Gastrocnemius medialis (tissue), 4 donors: Measurements from ENCODE around the gene TRIM37. TPM values are rescaled to one million over a fixed set of nuclear protein-coding genes. Genes with fewer than 3 reads are reported as not detected.
"Not testable (repeated sequence)": the region's sequence is repeated elsewhere in the genome, so short reads cannot be mapped to it uniquely, and the experiment has no call there.

ENCODE experiments used
- ATAC-seq, 2 donors: fragments of 150-250 bp; one replicate each; pipeline ENCODE4 v1.9.1; 2016
- DNase-seq, 2 donors: peaks; one replicate each; pipeline ENCODE4 v3.0.0-alpha.2; 2019
- H3K27ac ChIP-seq, 4 donors: fragments of 200-600 bp; sonication (generic); 1 replicate in 1 of 4; 2 replicates in 3 of 4; pipeline ENCODE4 v1.5.1; 2016 to 2018; ENCODE audit warnings: mild to moderate bottlenecking in 2 of 4, moderate library complexity in 1 of 4
- H3K27me3 ChIP-seq, 3 donors: fragments of 200-600 bp; sonication (generic) in 2 of 3; 1 replicate in 1 of 3; 2 replicates in 2 of 3; pipeline versions ENCODE4 v1.5.1 to v1.6.0; 2016 to 2019; ENCODE audit warnings: mild to moderate bottlenecking in 1 of 3, moderate library complexity in 1 of 3
- H3K36me3 ChIP-seq, 2 donors: fragments of 200-600 bp; sonication (generic) in 1 of 2; one replicate each; pipeline ENCODE4 v1.5.1; 2017 to 2018
- H3K4me1 ChIP-seq, 2 donors: fragments of 200-600 bp; sonication (generic) in 1 of 2; one replicate each; pipeline ENCODE4 v1.5.1; 2016 to 2017; ENCODE audit warnings: mild to moderate bottlenecking in 2 of 2
- H3K4me3 ChIP-seq, 4 donors: fragments of 200-600 bp; sonication (generic) in 3 of 4; 1 replicate in 1 of 4; 2 replicates in 3 of 4; pipeline ENCODE4 v1.5.1; 2016 to 2019; ENCODE audit warnings: mild to moderate bottlenecking in 2 of 4
- H3K9me3 ChIP-seq, 3 donors: fragments of 200-600 bp; sonication (generic) in 2 of 3; 1 replicate in 1 of 3; 2 replicates in 2 of 3; pipeline ENCODE4 v1.5.1; 2016 to 2019
- POLR2A ChIP-seq, 2 donors: fragments of 450-650 bp; IDR thresholded peaks; one replicate each; pipeline ENCODE4 v1.6.1; 2017; ENCODE audit warnings: antibody characterized with exemption in 2 of 2, mild to moderate bottlenecking in 2 of 2, moderate library complexity in 2 of 2
- in situ Hi-C, 4 donors: fragments of 200-750 bp; cut with MboI; loops; one replicate each; pipeline versions ENCODE4 v1.15.0 to v1.8.0; 2017; ENCODE audit warnings: low sequenced_read_pairs in 4 of 4
- intact Hi-C: fragments of 100-400 bp; cut with DNase I; formaldehyde crosslinking; loops from one replicate; pipeline ENCODE4 v1.15.1; 2023; ENCODE audit warnings: low total_unique reads
- total RNA-seq, 4 donors: library from RNA; depleted of rRNA; stranded (reverse); fragments of >200 nt; gene quantifications; one replicate each; pipeline versions ENCODE4 v1.1.0 to v1.2.3, GENCODE V29; 2016
- TF ChIP-seq, protein P1 (sequence below), 5 experiments: fragments of 450-650 bp in 3 of 5; fragments of 200-600 bp in 2 of 5; sonication (generic) in 2 of 5; IDR thresholded peaks in 4 of 5; conservative IDR thresholded peaks in 1 of 5; 1 replicate in 4 of 5; 2 replicates in 1 of 5; pipeline ENCODE4 v1.5.1; 2016 to 2019; ENCODE audit warnings: antibody characterized with exemption in 5 of 5, mild to moderate bottlenecking in 3 of 5, moderate library complexity in 3 of 5

Gene TRIM37
- total RNA-seq, 4 donors from 2014 or later = 16.1 to 17.5 (median 16.3) TPM

GRCh38 chr17:58969156-58969555, 137.5 kb downstream of the TRIM37 start:
- in situ Hi-C loops (no loop called here), intact Hi-C loops (no loop called here)
- no peak for TF ChIP-seq POLR2A (IDR thresholded peaks at IDR 0.05)
- TF ChIP-seq, protein P1, sequence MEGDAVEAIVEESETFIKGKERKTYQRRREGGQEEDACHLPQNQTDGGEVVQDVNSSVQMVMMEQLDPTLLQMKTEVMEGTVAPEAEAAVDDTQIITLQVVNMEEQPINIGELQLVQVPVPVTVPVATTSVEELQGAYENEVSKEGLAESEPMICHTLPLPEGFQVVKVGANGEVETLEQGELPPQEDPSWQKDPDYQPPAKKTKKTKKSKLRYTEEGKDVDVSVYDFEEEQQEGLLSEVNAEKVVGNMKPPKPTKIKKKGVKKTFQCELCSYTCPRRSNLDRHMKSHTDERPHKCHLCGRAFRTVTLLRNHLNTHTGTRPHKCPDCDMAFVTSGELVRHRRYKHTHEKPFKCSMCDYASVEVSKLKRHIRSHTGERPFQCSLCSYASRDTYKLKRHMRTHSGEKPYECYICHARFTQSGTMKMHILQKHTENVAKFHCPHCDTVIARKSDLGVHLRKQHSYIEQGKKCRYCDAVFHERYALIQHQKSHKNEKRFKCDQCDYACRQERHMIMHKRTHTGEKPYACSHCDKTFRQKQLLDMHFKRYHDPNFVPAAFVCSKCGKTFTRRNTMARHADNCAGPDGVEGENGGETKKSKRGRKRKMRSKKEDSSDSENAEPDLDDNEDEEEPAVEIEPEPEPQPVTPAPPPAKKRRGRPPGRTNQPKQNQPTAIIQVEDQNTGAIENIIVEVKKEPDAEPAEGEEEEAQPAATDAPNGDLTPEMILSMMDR (IDR thresholded peaks at IDR 0.05 in 4 of 5, conservative IDR thresholded peaks at IDR 0.05 in 1 of 5) = no peak
- H3K4me3 ChIP-seq = no peak overlapping the region
- H3K27ac ChIP-seq = no peak overlapping the region
- H3K4me1 ChIP-seq = no peaks in the 10 kb centered on the region
- no peaks in the 10 kb centered on the region for H3K9me3 ChIP-seq
- H3K36me3 ChIP-seq = no peaks in the 10 kb centered on the region
- ATAC-seq (no peak), DNase-seq (no peak)
- H3K27me3 ChIP-seq = no peaks in the 10 kb centered on the region

- intact Hi-C loops (no loop called here), in situ Hi-C loops (no loop called here)
- H3K4me3 ChIP-seq = no peak overlapping the region
- H3K9me3 ChIP-seq = no peaks in the 10 kb centered on the region
- no peak for DNase-seq
- H3K27me3 ChIP-seq = no peaks in the 10 kb centered on the region
- H3K36me3 ChIP-seq = no peaks in the 10 kb centered on the region
- no peak overlapping the region for H3K27ac ChIP-seq
- ATAC-seq = no peak
- TF ChIP-seq, protein P1 (IDR thresholded peaks at IDR 0.05 in 4 of 5, conservative IDR thresholded peaks at IDR 0.05 in 1 of 5) = no peak
- TF ChIP-seq POLR2A (IDR thresholded peaks at IDR 0.05) = no peak
- no peaks in the 10 kb centered on the region for H3K4me1 ChIP-seq
Observed at GRCh38 chr17:58968426-58969061, 138.1 kb downstream of the TRIM37 start.

GRCh38 chr17:58966208-58966607, 140.5 kb downstream of the TRIM37 start:
- H3K27me3 ChIP-seq = no peaks in the 10 kb centered on the region
- no peak for ATAC-seq
- TF ChIP-seq POLR2A (IDR thresholded peaks at IDR 0.05) = no peak
- TF ChIP-seq, protein P1 (IDR thresholded peaks at IDR 0.05 in 4 of 5, conservative IDR thresholded peaks at IDR 0.05 in 1 of 5) = no peak
- in situ Hi-C loops = no loop called here
- no peaks in the 10 kb centered on the region for H3K4me1 ChIP-seq
- no peak for DNase-seq
- no peaks in the 10 kb centered on the region for H3K9me3 ChIP-seq
- no peak overlapping the region for H3K27ac ChIP-seq
- no peaks in the 10 kb centered on the region for H3K36me3 ChIP-seq
- H3K4me3 ChIP-seq = no peak overlapping the region
- intact Hi-C loops = no loop called here

- no peak for ATAC-seq
- Histone ChIP-seq H3K4me3 (no peak overlapping the region), H3K27ac (no peak overlapping the region), H3K9me3 (no peaks in the 10 kb centered on the region), H3K4me1 (no peaks in the 10 kb centered on the region), H3K36me3 (no peaks in the 10 kb centered on the region), H3K27me3 (no peaks in the 10 kb centered on the region)
- TF ChIP-seq, protein P1 (IDR thresholded peaks at IDR 0.05 in 4 of 5, conservative IDR thresholded peaks at IDR 0.05 in 1 of 5) = no peak
- no peak for TF ChIP-seq POLR2A (IDR thresholded peaks at IDR 0.05)
- in situ Hi-C loops = no loop called here
- DNase-seq = no peak
- intact Hi-C loops = no loop called here
Observed at GRCh38 chr17:58965221-58965620, 141.5 kb downstream of the TRIM37 start.

DNA sequence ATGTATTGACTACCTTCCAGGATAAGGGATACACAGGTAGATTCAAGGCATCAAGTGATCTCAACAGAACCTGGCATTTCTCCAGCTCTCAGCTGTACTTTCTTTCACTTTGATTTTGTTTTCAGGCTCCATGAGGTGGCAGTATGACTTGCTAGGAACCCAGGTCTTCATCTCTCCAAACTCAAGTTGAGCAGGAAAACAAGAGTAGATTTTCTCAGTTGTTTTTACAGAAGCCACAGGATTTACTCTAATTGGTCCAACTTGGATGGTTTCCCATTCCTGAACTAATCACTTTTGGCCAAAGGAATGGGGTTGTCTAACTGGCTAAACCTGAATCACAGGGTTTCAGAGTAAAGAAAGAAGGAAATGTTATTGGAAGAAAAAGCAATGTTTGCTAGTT, 146.6 kb downstream of the TRIM37 start:
- TF ChIP-seq, protein P1 (IDR thresholded peaks at IDR 0.05 in 4 of 5, conservative IDR thresholded peaks at IDR 0.05 in 1 of 5) = no peak
- no peak for TF ChIP-seq POLR2A (IDR thresholded peaks at IDR 0.05)
- Histone ChIP-seq H3K9me3 (no peaks in the 10 kb centered on the region), H3K4me3 (no peak overlapping the region), H3K36me3 (no peaks in the 10 kb centered on the region), H3K27me3 (no peaks in the 10 kb centered on the region), H3K4me1 (no peaks in the 10 kb centered on the region), H3K27ac (no peak overlapping the region)
- in situ Hi-C loops = no loop called here
- no peak for DNase-seq
- intact Hi-C loops = no loop called here
- no peak for ATAC-seq

- H3K4me3 ChIP-seq, DNase-seq, H3K27me3 ChIP-seq, H3K27ac ChIP-seq, H3K36me3 ChIP-seq, H3K9me3 ChIP-seq, intact Hi-C loops, ATAC-seq, in situ Hi-C loops, H3K4me1 ChIP-seq: not testable (repeated sequence)
Observed at GRCh38 chr17:58957725-58958073, 149.0 kb downstream of the TRIM37 start.
